Cardiac muscle cell (in vitro differentiated cells and primary cell): ENCODE measurements around the gene ACER3. TPM values are rescaled to one million over a fixed set of nuclear protein-coding genes. Genes with fewer than 3 reads are reported as not detected.
A peak's percentile ranks its signal among the peaks of the same experiment; 100 is the strongest.

Experiments
- DNase-seq, 2 donors: peaks; one replicate each; pipeline versions ENCODE4 v3.0.0 to v3.0.0-alpha.2; 2010 to 2017; ENCODE audit warnings: low read depth in 1 of 2, low spot score in 1 of 2
- H3K27ac ChIP-seq: fragments of 200-600 bp; sonication (generic); 2 replicates; pipeline ENCODE4 v1.5.1; 2016
- H3K27me3 ChIP-seq: fragments of 200-600 bp; sonication (generic); 2 replicates; pipeline ENCODE4 v1.6.0; 2016; ENCODE audit warnings: control low read depth
- H3K36me3 ChIP-seq: fragments of 200-600 bp; sonication (generic); 2 replicates; pipeline ENCODE4 v1.5.1; 2016; ENCODE audit warnings: control low read depth
- H3K4me1 ChIP-seq: fragments of 200-600 bp; sonication (generic); 2 replicates; pipeline ENCODE4 v1.8.1; 2017; ENCODE audit warnings: low read depth, mild to moderate bottlenecking, mixed run types
- H3K4me3 ChIP-seq: fragments of 200-600 bp; sonication (generic); 2 replicates; pipeline ENCODE4 v1.5.1; 2016; ENCODE audit warnings: mild to moderate bottlenecking
- H3K9me3 ChIP-seq: fragments of 200-600 bp; sonication (generic); 2 replicates; pipeline ENCODE4 v1.5.1; 2017; ENCODE audit warnings: low read depth, mild to moderate bottlenecking, control low read depth
- polyA plus RNA-seq: library from polyadenylated mRNA; unstranded; fragments of >200 nt; fragmentation: Nextera tagmentation; extraction: Ambion mirVana; gene quantifications from 2 replicates; pipeline ENCODE4 v1.2.1, GENCODE V29; 2016
- total RNA-seq: library from RNA; depleted of rRNA; stranded (reverse); fragments of >200 nt; gene quantifications from 2 replicates; pipeline ENCODE4 v1.2.3, GENCODE V29; 2016
- TF ChIP-seq, protein P1 (sequence below): IDR thresholded peaks from 2 replicates; pipeline ENCODE4 v1.5.1; 2012; ENCODE audit warnings: low read depth, mild to moderate bottlenecking, low read length

The ACER3 gene
- total and polyA plus RNA-seq, 2 experiments from 2014 or later: 5.6 to 9.8 TPM

- no peak overlapping the region for H3K27ac ChIP-seq
- peaks cover 9% of the 10 kb centered on the region for H3K4me1 ChIP-seq
- H3K36me3 ChIP-seq: no peaks in the 10 kb centered on the region
- H3K4me3 ChIP-seq: no peak overlapping the region
- no peaks in the 10 kb centered on the region for H3K9me3 ChIP-seq
- TF ChIP-seq, protein P1, sequence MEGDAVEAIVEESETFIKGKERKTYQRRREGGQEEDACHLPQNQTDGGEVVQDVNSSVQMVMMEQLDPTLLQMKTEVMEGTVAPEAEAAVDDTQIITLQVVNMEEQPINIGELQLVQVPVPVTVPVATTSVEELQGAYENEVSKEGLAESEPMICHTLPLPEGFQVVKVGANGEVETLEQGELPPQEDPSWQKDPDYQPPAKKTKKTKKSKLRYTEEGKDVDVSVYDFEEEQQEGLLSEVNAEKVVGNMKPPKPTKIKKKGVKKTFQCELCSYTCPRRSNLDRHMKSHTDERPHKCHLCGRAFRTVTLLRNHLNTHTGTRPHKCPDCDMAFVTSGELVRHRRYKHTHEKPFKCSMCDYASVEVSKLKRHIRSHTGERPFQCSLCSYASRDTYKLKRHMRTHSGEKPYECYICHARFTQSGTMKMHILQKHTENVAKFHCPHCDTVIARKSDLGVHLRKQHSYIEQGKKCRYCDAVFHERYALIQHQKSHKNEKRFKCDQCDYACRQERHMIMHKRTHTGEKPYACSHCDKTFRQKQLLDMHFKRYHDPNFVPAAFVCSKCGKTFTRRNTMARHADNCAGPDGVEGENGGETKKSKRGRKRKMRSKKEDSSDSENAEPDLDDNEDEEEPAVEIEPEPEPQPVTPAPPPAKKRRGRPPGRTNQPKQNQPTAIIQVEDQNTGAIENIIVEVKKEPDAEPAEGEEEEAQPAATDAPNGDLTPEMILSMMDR: no peak
- H3K27me3 ChIP-seq: no peaks in the 10 kb centered on the region
- DNase-seq: no peak
Measured at GRCh38 chr11:76841923-76842452, 18.7 kb upstream of the ACER3 start.

DNA sequence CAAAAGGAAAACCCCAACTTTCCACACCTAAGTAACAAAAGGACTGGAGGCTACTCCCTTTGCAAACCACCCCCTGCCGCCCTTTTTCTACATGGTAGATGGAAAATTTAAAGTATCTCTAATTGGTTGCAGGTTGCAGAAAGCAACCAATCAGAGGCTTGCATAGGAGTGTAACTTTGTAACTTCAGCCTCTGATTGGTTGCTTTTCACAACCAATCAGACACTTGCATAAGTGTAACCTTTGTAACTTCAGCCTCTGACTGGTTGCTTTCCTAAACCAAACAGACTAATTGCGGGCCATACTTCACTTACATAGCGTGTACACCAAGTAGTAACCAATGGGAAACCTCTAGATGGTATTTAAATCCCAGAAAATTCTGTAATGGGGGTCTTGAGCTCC is 16.8 kb upstream of the ACER3 start:
- Histone ChIP-seq H3K27ac (no peak overlapping the region), H3K4me3 (no peak overlapping the region), H3K27me3 (no peaks in the 10 kb centered on the region), H3K36me3 (no peaks in the 10 kb centered on the region), H3K4me1 (peaks cover 5% of the 10 kb centered on the region), H3K9me3 (no peaks in the 10 kb centered on the region)
- TF ChIP-seq, protein P1: no peak
- no peak for DNase-seq

DNA sequence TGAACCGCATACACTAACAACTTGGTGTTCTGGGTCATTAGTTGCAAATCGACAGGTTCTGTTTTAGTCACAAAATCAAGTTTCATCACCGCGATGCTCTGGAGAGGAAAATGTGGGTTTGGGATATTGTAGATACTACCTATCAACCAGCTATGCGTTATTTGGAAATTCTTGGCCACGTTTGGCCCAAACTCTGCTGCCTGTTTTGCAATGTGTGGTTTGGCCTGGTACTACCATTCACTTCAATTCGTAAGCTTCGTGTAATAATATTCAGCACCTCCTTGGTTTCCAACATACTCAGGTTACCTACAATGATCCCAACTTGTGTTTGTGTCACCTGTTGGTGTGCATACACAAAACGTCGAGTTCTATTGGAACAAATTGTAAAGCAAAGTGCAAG is 16.2 kb upstream of the ACER3 start:
- no peaks in the 10 kb centered on the region for H3K27me3 ChIP-seq
- H3K36me3 ChIP-seq: no peaks in the 10 kb centered on the region
- H3K27ac ChIP-seq: no peak overlapping the region
- H3K9me3 ChIP-seq: no peaks in the 10 kb centered on the region
- TF ChIP-seq, protein P1: no peak
- H3K4me1 ChIP-seq: peaks cover 5% of the 10 kb centered on the region
- peak in 1 of 2 donors; percentile 33 for DNase-seq
- H3K4me3 ChIP-seq: no peak overlapping the region

DNA sequence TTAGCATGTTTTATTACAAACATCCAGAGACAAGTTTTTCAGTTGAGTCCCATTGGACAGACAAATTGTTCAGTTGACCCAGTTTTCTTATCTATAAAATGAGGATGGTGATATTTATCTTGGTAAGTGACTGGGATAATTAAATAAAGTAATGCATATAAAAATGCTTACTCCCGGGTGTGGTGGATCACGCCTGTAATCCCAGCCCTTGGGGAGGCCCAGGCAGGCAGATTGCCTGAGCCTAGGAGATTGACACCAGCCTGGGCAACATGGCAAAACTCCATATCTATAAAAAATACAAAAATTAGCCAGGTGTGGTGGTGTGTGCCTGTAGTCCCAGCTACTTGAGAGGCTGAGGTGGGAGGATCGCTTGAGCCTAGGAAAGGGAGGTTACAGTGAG is 15.6 kb upstream of the ACER3 start:
- no peak overlapping the region for H3K27ac ChIP-seq
- peaks cover 5% of the 10 kb centered on the region for H3K4me1 ChIP-seq
- TF ChIP-seq, protein P1: no peak
- no peaks in the 10 kb centered on the region for H3K27me3 ChIP-seq
- H3K36me3 ChIP-seq: no peaks in the 10 kb centered on the region
- no peak for DNase-seq
- H3K9me3 ChIP-seq: no peaks in the 10 kb centered on the region
- H3K4me3 ChIP-seq: no peak overlapping the region

GRCh38 chr11:76846441-76846840 is 14.3 kb upstream of the ACER3 start:
- TF ChIP-seq, protein P1: no peak
- H3K9me3 ChIP-seq: no peaks in the 10 kb centered on the region
- no peak overlapping the region for H3K4me3 ChIP-seq
- H3K27me3 ChIP-seq: no peaks in the 10 kb centered on the region
- H3K4me1 ChIP-seq: peaks cover 5% of the 10 kb centered on the region
- no peaks in the 10 kb centered on the region for H3K36me3 ChIP-seq
- DNase-seq: no peak
- H3K27ac ChIP-seq: no peak overlapping the region
